GM12872 (cell line): ENCODE data around the gene MAG.

Experiments
- CTCF ChIP-seq: IDR thresholded peaks from 3 replicates; pipeline ENCODE4 v1.5.1; 2011; ENCODE audit warnings: low read depth, mild to moderate bottlenecking, low read length, moderate library complexity; ENCODE audit not compliant: insufficient read depth

Gene MAG

DNA sequence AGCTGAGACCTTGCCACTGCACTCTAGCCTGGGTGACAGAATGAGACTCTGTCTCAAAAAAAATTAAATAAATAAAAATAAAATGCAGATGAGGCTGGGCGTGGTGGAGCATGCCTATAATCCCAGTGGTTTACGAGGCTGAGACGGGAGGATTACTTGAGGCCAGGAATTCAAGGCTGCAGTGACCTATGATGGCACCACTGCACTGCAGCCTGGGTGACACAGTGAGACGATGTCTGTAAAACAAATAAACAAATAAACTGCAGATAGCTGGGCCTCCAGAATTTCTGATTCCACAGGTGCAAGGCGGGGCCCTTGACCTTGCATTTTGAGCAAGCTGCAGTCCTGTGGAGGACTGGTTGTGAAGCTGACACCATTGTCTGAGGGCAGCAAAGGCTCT, 3.1 kb upstream of the MAG start:
- TF ChIP-seq CTCF, result no peak

DNA sequence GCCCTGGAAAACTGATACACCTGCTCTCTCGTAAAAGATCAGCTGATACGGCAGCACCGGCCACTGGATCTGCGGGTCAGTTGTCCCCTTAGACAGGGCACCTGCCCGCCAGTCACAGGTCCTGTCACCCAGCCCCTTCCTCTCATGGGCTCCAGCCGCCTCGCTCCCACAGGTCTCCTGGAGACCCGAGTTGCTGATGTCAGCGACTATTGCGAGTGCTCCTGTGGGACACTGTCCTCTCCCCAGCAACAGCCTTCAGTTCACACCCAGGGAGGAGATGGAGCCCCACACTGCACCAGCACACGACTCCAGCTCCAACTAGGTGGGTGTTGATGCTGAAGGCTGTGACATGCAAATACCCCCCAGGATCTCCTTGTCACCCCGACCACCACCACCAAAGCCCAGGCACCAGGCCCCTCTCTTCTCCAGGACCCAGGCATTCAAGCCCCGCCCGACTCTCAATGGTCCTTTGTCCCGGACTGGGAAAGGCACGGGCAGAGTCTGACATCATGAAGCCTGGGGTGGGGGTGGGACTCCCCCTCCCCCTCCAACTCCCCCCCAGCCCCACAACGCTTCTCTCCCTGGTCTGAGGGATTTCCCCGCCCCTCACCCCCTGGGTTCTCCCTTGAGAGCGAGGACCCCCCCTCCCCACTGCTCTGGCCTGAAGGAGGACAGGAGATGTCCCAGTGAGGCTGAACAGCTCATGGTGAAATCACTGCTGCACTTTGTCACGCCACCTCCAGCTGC, 1.4 kb upstream of the MAG start:
- TF ChIP-seq CTCF, result no peak

DNA sequence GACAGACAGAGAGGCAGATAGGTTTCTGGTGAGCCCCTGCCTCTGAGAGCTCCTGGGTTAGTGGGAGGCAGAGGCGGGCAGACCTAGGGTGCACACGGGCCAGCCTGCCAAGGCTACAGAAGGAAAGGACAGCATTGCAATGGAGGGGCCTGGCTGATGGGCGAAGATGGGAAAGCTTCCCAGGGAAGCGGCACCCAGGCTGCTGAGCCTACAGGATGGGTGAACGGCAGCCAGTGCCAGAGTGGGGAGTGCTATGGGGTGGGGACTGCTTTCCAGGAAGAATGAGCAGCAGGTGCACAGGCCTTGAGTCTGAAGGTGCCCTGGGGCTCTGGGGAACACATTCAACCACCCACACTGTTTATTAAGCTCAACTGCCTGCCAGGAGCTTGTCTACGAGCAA, 702 bp upstream of the MAG start:
- TF ChIP-seq CTCF, result no peak

GRCh38 chr19:35292421-35293362, 731 bp downstream of the MAG start:
- no peak for TF ChIP-seq CTCF

GRCh38 chr19:35293363-35293739, 1.4 kb downstream of the MAG start:
- TF ChIP-seq CTCF, result no peak

- no peak for TF ChIP-seq CTCF
Observed at GRCh38 chr19:35293808-35294207, 1.8 kb downstream of the MAG start.

DNA sequence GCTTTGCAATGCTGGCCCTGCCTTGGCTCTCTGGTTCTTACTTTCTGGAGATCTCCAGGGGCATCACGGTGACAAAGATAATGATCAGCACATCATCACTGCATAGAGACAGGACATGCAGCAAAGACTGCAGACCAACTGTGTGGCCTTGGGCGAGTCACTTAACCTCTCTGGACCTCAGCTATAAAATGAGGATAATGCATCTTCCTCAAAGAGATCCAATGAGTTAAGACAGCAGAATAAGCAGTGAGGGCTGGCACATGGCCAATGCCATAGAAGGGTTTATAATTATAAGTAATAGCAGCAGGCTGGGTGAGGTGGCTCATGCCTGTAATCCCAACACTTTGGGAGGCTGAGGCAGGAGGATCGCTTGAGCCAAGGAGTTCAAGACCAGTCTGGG, 2.4 kb downstream of the MAG start:
- no peak for TF ChIP-seq CTCF
